SIG-M5 treated with dmso at 0.1 percent for 504 hours (cell line): ENCODE data around the gene CXXC4.

ENCODE experiments used
- DNase-seq: peaks from one replicate; lab custom pipeline; 2025; ENCODE audit not compliant: unreplicated experiment; lab: John Stamatoyannopoulos, UW

The CXXC4 gene

DNA sequence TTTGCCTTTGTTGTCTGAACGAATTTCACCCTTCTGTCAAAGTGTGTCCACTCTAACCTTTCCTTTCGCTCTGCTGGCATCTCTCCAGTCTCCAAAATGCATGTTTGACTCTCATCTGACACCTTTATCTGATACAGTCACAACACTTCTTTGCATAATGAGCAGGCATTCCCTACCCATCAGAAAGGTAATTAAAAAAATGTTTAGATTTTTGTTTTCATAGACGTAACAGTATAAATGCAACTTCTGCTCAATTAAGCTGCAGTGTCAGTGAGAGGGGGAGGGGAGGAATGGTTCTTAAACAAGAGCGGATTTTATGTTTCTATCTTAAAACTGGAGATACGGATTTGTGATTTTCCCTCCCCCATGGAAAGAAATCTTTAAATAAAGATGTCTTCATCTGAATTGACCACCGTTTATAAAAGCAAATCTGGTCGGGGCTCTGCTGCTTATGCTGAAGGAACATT is 70.2 kb downstream of the CXXC4 start:
- no peak for DNase-seq

DNA sequence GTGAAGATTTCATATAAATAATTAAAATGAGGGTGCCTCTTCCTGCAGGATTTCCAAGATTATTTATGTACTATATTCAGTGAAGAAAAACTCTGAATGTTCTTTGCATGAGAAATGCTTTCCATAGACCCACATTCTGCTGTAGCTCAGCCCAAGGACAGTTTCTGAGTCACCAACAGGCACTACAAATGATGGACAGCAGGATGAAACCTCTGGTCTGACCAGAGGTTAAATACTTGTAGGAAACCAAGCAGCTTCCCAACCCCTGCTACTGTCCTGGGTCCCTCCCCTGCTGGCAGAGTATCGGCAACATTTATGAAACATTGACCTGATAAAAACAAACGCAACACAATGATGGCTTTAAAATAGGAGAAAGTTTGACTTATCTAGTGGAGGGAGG is 73.1 kb downstream of the CXXC4 start:
- DNase-seq: no peak

GRCh38 chr4:104420766-104421165 is 73.9 kb downstream of the CXXC4 start:
- DNase-seq: no peak
